Measurements from ENCODE around the gene TMEM217. TPM values are rescaled to one million over a fixed set of nuclear protein-coding genes. Genes with fewer than 3 reads are reported as not detected.
"Not testable (repeated sequence)": the region's sequence is repeated elsewhere in the genome, so short reads cannot be mapped to it uniquely, and the experiment has no call there.

The TMEM217 gene
- total RNA-seq, 1 donor from 2014 or later = 0.26 TPM

- TF ChIP-seq CTCF (IDR thresholded peaks at IDR 0.05; ENCODE audit: insufficient read depth, low read length, severe bottlenecking) = no peak
- H3K36me3 ChIP-seq (ENCODE audit: control insufficient read depth, insufficient read depth, low read length) = no peaks in the 10 kb centered on the region
- DNase-seq (ENCODE audit: low read depth) = peak; percentile 35
- no peak for FAIRE-seq
- H3K27me3 ChIP-seq (ENCODE audit: control insufficient read depth, insufficient read depth, low read length) = peaks cover 4% of the 10 kb centered on the region
- no peak overlapping the region for H3K4me3 ChIP-seq (ENCODE audit: low read depth, low read length)
Measured at GRCh38 chr6:37202788-37203491, 55.0 kb downstream of the TMEM217 start.

- H3K36me3 ChIP-seq (ENCODE audit: control insufficient read depth, insufficient read depth, low read length) = no peaks in the 10 kb centered on the region
- no peak for DNase-seq (ENCODE audit: low read depth)
- peaks cover 4% of the 10 kb centered on the region for H3K27me3 ChIP-seq (ENCODE audit: control insufficient read depth, insufficient read depth, low read length)
- no peak overlapping the region for H3K4me3 ChIP-seq (ENCODE audit: low read depth, low read length)
- FAIRE-seq = no peak
- TF ChIP-seq CTCF (IDR thresholded peaks at IDR 0.05; ENCODE audit: insufficient read depth, low read length, severe bottlenecking) = no peak
Measured at GRCh38 chr6:37201726-37202125, 56.2 kb downstream of the TMEM217 start.

GRCh38 chr6:37200085-37200484 lies 57.9 kb downstream of the TMEM217 start:
- FAIRE-seq = no peak
- Histone ChIP-seq H3K4me3 (ENCODE audit: low read depth, low read length) (no peak overlapping the region), H3K27me3 (ENCODE audit: control insufficient read depth, insufficient read depth, low read length) (peaks cover 4% of the 10 kb centered on the region), H3K36me3 (ENCODE audit: control insufficient read depth, insufficient read depth, low read length) (no peaks in the 10 kb centered on the region)
- DNase-seq (ENCODE audit: low read depth) = no peak
- no peak for TF ChIP-seq CTCF (IDR thresholded peaks at IDR 0.05; ENCODE audit: insufficient read depth, low read length, severe bottlenecking)

- FAIRE-seq; H3K36me3 ChIP-seq (ENCODE audit: control insufficient read depth, insufficient read depth, low read length); DNase-seq (ENCODE audit: low read depth): not testable (repeated sequence)
Measured at GRCh38 chr6:37196451-37196850, 61.5 kb downstream of the TMEM217 start.

GRCh38 chr6:37194886-37195285 lies 63.1 kb downstream of the TMEM217 start:
- not testable (repeated sequence) for H3K4me3 ChIP-seq (ENCODE audit: low read depth, low read length); FAIRE-seq; DNase-seq (ENCODE audit: low read depth); H3K36me3 ChIP-seq (ENCODE audit: control insufficient read depth, insufficient read depth, low read length); H3K27me3 ChIP-seq (ENCODE audit: control insufficient read depth, insufficient read depth, low read length)

More at GRCh38 chr6:37196451-37196850, 61.5 kb downstream of the TMEM217 start:
- H3K4me3 ChIP-seq (ENCODE audit: low read depth, low read length); H3K27me3 ChIP-seq (ENCODE audit: control insufficient read depth, insufficient read depth, low read length): not testable (repeated sequence)

GRCh38 chr6:37192666-37193065 lies 65.3 kb downstream of the TMEM217 start:
- no peak for TF ChIP-seq CTCF (IDR thresholded peaks at IDR 0.05; ENCODE audit: insufficient read depth, low read length, severe bottlenecking)
- no peak overlapping the region for H3K4me3 ChIP-seq (ENCODE audit: low read depth, low read length)
- H3K27me3 ChIP-seq (ENCODE audit: control insufficient read depth, insufficient read depth, low read length) = no peaks in the 10 kb centered on the region
- H3K36me3 ChIP-seq (ENCODE audit: control insufficient read depth, insufficient read depth, low read length) = no peaks in the 10 kb centered on the region
- FAIRE-seq (no peak), DNase-seq (ENCODE audit: low read depth) (no peak)

- no peak for TF ChIP-seq CTCF (IDR thresholded peaks at IDR 0.05; ENCODE audit: insufficient read depth, low read length, severe bottlenecking)
- Histone ChIP-seq H3K4me3 (ENCODE audit: low read depth, low read length) (no peak overlapping the region), H3K27me3 (ENCODE audit: control insufficient read depth, insufficient read depth, low read length) (no peaks in the 10 kb centered on the region), H3K36me3 (ENCODE audit: control insufficient read depth, insufficient read depth, low read length) (no peaks in the 10 kb centered on the region)
- DNase-seq (ENCODE audit: low read depth) (no peak), FAIRE-seq (no peak)
Measured at GRCh38 chr6:37190159-37190535, 67.8 kb downstream of the TMEM217 start.

Data from bronchial epithelial cell (primary cell).